NCI-H1092 treated with DMSO at 0.1 percent for 48 hours (cell line): ENCODE data around the gene SIRT2.

Experiments
- DNase-seq: peaks from one replicate; lab custom pipeline; 2025; lab: John Stamatoyannopoulos, UW

The SIRT2 gene

GRCh38 chr19:38920602-38921419 lies 21.4 kb upstream of the SIRT2 start:
- no peak for DNase-seq

- no peak for DNase-seq
These were observed 20.6 kb upstream of the SIRT2 start for GRCh38 chr19:38919837-38920601.

GRCh38 chr19:38918526-38918925 lies 19.1 kb upstream of the SIRT2 start:
- no peak for DNase-seq

GRCh38 chr19:38917921-38918491 lies 18.6 kb upstream of the SIRT2 start:
- DNase-seq = no peak

- DNase-seq = no peak
These were observed 18.1 kb upstream of the SIRT2 start for GRCh38 chr19:38917516-38917915.

- no peak for DNase-seq
These were observed 16.2 kb upstream of the SIRT2 start for GRCh38 chr19:38915329-38916321.

GRCh38 chr19:38913958-38914357 lies 14.5 kb upstream of the SIRT2 start:
- DNase-seq = no peak

GRCh38 chr19:38912600-38913514 lies 13.4 kb upstream of the SIRT2 start:
- DNase-seq = no peak

- no peak for DNase-seq
These were observed 12.1 kb upstream of the SIRT2 start for GRCh38 chr19:38911388-38912001.

GRCh38 chr19:38910488-38910887 lies 11.1 kb upstream of the SIRT2 start:
- no peak for DNase-seq

GRCh38 chr19:38908911-38909310 lies 9.5 kb upstream of the SIRT2 start:
- DNase-seq = no peak

GRCh38 chr19:38907670-38908069 lies 8.3 kb upstream of the SIRT2 start:
- DNase-seq = no peak

GRCh38 chr19:38907227-38907626 lies 7.8 kb upstream of the SIRT2 start:
- DNase-seq = no peak

GRCh38 chr19:38905620-38906019 lies 6.2 kb upstream of the SIRT2 start:
- DNase-seq = no peak

- DNase-seq = no peak
These were observed 5.4 kb upstream of the SIRT2 start for GRCh38 chr19:38904581-38905539.

- no peak for DNase-seq
These were observed 2.3 kb upstream of the SIRT2 start for GRCh38 chr19:38901683-38902082.

GRCh38 chr19:38900743-38901190 lies 1.3 kb upstream of the SIRT2 start:
- DNase-seq = no peak

GRCh38 chr19:38900202-38900629 lies 798 bp upstream of the SIRT2 start:
- DNase-seq = peak; percentile 34
